ENCODE data around the gene YIF1B.

YIF1B gene

DNA sequence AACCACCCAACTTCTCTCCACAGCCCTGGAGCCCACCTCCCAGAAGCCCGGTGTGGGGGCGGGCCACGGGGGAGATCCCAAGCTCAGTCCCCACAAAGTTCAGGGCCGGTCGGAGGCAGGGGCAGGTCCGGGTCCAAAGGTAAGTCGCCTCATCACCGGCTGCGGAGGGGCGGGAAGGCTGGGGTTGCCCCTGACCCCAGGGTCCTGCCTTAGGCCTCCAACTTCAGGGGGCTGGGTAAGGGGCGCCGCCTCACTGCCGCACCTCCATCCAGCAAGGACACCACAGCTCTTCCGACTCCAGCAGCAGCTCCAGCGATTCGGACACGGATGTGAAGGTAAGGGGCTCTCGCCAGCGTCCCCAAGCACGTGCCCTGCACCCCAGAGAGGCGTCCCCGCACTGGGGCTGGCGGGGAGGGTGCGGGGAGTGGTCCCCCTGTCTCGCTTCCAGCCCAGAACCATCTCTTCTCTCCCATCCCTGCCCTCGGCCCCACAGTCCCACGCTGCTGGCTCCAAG, 11.3 kb downstream of the YIF1B start:
- no peak for DNase-seq (ENCODE audit: low spot score)

DNA sequence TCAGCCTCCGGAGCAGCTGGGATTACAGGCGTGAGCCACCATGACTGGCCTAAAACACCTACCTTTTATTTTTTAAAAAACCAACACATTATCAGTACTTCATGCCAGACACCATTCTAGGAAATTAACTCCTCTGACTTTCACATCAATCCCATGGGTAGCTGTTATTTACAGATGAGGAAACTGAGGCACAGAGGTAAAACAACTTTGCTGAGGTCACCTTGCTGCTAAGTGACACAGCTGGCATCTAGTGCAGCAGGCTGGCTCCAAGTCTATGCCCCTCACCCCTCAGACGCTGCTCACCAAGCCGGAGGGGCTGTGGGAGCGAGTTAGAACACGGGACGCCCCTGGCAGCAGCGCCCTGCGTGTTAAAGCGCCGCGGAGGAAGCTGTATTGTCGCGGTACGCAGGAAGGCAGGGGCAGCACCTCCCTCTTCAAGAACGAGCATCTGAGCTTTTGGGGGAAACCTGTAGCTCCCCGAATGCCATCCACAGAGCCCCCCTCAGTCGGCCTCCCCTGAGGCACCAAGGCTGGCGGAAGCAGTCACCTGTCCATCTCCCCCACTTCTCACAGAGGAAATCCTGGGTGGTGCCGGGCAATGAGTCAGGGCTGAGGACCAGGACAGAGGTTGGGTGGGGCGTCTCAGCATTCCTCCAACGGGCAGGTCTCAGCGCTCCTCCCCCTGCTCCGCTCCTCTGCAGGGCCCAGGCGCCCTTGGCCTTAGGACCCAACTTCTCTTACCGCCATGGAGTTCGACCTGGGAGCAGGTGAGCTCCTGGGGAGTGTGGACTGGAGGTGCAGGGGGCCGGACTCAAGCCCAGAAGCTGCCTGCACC, 12.0 kb downstream of the YIF1B start, which contains the start of gene C19orf33:
TSS of gene C19orf33 (plus strand) at position 735 of the 835 bp plus-strand sequence. CDS start at position 746, 11 bp downstream.
- DNase-seq (ENCODE audit: low spot score), result no peak

DNA sequence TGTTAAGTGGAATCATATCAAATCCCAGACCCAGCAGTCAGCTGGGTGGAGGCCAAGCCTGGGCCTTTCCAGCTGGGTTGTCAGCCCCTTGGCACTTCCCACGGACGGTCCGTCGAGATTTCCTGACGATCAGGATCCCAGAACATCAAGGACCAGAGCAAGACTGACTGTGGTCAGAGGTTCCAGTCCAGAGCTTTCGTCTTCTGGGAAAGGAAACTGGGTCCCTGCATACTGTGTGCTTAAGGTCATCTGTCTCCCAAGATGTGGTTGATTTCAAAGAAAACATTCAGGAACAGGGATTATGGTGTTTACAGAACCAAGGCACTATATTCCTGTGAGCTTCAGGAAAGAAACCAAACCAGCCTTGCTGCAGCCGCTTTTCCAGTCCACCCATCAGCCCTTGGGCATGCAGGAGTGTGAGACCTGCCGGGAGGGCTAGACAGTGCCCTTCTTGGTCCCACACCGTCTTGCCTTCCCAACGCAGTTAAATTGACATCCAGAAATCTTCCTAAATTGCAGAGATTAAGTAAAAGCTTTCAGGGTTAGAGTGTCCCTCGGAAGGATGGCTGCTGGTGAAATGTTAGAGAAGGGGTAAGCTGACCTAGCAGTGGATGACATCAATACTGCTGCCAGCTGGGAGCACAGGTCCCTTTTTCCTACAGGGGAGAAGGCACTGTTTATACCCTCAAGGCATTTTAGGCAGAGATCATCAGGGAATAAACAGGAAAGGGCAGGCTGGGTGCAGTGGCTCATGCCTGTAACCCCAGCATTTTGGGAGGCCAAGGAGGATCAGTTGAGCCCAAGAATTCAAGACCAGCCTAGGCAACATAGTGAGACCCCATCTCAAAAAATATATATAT, 16.7 kb downstream of the YIF1B start:
- no peak for DNase-seq (ENCODE audit: low spot score)

DNA sequence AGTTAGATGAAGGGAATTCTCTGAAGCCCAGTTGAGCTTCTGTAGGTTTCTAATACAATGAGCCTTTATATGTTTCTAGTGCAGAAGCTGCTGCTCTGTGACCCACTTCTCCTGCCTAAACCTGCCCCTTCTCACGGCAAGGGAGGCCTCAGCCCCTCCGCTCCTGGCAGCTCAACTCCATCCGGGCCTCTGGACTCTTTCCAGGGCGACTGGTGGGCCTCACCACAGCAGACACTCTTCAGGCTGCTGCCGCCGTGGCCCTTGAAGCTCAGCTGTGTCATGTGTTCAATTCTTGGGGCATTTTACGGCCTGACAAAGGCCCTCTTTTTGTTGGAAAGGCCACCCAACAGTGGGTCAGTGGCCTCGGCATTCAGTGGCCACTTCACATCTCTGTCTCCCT, 21.7 kb downstream of the YIF1B start:
- no peak for DNase-seq (ENCODE audit: low spot score)

DNA sequence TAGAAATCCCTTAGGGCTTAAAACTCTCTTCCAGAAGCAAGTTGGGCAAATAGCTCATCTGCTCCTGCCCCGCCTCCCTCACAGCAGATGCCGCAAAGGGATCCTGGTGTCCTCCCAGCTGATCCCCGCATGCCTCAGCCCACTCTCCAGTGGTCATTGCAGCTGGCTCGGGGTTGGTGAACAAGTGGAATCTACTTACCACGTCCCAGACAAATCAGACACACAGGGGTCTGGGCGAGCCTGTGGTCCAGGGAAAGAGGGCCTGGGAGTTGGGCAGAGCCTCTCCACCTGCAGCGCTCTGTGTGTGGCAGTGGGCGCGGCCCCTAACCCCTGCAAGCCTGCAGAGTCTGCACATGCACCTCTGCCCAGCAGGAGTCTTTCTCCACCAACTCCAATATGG, 22.5 kb downstream of the YIF1B start:
- no peak for DNase-seq (ENCODE audit: low spot score)

DNA sequence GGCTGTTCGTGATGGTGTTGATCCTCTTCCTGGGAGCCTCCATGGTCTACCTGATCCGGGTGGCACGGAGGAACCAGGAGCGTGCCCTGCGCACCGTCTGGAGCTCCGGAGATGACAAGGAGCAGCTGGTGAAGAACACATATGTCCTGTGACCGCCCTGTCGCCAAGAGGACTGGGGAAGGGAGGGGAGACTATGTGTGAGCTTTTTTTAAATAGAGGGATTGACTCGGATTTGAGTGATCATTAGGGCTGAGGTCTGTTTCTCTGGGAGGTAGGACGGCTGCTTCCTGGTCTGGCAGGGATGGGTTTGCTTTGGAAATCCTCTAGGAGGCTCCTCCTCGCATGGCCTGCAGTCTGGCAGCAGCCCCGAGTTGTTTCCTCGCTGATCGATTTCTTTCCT, 23.9 kb downstream of the YIF1B start:
- DNase-seq (ENCODE audit: low spot score), result no peak

DNA sequence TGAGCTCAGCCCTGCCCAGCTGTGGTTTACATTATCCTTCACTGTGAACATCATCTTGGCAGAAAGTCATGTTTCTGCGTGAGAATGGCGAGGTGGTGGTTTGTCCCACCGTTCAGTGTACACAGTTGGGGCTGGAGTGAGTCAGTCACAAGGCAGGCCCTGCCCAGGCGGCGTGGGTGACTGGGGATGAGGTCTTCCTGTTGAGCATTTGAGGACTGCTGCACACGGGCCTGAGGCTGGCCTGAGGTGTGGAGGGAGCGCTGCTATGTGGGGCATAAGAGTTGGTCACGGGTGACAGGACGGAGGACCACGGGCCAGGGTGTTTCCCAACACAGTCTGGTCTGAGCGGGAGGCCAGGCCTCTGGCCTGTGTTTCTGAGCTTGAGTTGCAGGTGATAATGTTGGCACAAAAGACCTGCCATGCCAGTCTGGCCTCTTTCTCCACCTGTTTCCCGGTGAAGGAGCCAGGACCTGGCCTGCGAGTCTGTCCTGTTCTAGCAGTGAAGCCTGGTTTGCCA, 25.1 kb downstream of the YIF1B start:
- no peak for DNase-seq (ENCODE audit: low spot score)

DNA sequence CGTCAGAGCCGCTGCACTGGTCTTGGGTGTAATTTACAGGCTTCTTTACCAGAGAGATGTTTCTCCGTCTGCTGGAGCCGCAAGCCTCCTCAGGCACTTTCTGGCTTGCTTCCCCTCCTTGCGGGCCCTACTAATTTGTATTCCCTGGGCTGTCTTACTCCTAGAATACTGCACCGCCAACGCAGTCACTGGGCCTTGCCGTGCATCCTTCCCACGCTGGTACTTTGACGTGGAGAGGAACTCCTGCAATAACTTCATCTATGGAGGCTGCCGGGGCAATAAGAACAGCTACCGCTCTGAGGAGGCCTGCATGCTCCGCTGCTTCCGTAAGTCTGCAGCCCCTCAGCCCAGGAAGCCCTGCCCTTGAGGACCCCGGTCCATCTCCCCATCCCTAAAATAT, 25.8 kb downstream of the YIF1B start:
- DNase-seq (ENCODE audit: low spot score), result no peak

DNA sequence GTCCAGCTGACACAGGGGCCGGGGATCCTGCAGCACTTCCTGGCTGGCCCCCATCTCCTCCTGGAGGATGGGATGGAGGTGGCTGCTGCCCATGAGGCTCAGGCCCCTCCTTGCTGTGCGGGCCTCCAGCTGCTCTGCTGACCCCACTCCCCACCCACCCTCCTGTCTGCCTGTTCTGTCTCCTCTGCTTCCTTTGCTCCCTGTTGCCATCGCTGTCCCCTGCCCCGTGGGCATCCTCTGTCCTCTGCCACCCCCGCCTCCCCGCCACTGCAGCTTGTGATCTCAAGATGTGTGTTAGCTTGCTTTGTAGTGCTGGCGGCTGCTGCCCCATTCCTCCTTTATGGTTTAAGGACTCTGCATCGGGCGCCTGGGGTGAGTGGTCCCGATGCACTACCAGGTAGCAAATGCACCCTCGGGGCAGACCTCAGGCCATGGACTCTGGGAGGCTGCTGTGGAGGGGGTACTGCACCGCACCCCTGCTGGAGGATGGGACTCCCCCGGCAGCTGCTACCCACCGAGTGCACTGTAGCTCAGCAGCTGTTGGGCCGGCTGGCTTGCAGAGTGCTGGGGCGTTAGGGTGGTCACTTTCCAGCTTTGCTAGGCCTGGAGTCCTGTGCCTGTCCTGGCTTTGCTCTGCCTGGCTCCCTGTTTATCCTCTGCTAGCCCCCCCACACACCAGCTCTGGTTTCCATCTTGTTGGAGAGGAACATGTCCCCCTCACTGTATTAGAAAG, 27.5 kb downstream of the YIF1B start:
- no peak for DNase-seq (ENCODE audit: low spot score)

DNA sequence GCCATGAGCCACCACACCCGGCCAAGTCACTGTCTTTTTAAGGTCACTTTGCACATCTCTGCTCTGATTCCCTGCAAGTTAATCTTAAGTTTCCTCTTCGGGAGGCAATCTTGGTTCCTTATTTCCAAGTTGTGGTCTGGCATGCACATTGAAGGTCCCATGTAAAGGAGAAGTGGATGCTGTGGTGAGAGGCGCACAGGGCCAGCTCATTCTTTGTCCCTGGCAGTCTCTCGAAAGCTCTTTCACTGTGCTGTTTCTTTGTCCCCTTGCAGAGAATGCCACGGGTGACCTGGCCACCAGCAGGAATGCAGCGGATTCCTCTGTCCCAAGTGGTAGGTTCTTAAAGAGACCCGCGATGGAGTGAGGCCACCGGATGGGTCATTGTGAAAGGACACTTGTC, 28.1 kb downstream of the YIF1B start:
- DNase-seq (ENCODE audit: low spot score), result no peak

DNA sequence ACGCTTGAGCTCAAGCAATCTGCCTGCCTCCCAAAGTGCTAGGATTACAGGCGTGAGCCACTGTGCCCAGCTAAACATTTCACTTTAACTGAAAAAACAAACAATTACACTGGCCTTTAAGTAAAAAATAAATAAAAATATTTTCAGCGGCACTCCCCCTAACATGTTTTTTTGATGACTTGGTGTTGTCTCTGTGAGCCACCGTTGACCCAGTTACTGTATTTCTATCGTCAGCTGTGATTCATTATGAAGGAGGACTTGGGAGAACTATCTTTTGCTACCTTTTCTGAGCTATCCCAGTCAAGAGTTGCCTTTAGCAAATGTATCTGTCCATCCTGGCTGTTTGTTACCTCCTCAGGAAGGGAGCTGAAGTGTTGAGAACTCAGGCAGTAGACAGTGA, 30.2 kb downstream of the YIF1B start:
- DNase-seq (ENCODE audit: low spot score), result no peak

DNA sequence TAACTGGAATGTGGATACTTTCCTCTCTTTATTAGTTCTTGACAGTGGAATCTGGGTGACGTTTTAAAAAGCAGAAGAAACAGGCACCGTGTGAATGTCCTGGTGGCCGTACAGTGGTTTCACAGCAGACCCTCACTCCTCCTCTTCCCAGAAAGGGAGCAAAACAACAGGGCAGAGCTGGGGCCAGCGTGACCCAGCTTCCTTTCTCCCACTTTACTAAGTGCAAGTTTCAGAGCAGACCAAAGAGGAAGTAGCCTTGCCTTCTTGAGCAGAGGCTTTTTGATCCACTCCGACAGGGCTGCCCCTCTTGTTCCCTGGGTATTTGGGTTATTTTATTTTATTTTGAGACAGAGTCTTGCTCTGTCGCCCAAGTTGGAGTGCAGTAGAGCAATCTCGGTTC, 31.3 kb downstream of the YIF1B start:
- no peak for DNase-seq (ENCODE audit: low spot score)

DNA sequence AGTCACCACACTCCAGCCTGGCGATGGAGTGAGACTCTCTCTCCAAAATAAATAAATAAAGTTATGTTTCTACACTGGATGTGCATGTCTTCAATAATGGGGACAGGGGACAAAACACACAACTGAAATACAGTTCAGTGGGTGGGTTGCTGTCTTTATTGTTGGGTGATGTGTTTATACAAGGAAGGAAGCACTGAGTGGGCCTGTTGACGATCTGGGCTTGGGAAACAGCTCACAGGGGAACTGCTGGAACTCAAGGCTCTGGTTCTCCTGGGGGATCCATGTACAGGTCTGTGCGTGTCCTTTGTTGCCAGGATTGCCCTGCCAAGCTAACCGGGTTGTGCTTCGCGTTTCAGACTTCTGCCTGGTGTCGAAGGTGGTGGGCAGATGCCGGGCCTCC, 32.5 kb downstream of the YIF1B start:
- no peak for DNase-seq (ENCODE audit: low spot score)

DNA sequence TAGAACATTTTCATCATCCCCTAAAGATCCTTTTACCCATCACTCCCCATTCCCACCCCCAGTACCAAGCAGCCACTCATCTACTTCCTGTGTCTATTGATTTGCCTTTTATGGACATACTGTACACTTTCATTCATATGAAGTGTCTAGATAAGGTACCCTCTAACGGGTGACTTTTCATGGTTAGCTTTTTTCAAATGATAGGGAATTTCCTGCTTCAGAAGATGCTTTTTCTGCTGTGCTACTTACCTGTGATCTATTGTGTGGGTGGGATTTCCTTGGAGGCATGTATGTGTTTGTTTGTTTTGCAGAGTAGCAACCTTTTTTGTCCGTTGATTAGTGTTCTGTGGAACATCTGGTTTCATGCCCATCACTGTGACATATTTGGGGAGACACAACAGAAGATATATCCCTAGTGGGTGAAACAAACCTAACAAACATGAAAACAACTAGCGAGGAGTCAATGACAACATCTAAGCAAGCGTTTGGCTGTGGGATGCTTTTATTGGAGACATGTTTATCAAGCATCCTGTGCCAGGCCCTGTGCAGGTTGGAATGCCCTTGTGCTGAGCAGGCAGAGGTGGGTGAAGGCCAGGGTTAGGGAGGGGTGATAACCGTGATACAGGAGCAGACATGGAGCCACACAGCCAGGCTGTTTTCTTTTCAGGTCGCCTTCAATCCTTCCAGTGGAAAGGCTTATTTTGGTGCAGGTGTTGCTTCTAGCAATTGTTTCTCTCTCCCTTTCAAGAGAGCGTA, 33.8 kb downstream of the YIF1B start:
- no peak for DNase-seq (ENCODE audit: low spot score)

DNA sequence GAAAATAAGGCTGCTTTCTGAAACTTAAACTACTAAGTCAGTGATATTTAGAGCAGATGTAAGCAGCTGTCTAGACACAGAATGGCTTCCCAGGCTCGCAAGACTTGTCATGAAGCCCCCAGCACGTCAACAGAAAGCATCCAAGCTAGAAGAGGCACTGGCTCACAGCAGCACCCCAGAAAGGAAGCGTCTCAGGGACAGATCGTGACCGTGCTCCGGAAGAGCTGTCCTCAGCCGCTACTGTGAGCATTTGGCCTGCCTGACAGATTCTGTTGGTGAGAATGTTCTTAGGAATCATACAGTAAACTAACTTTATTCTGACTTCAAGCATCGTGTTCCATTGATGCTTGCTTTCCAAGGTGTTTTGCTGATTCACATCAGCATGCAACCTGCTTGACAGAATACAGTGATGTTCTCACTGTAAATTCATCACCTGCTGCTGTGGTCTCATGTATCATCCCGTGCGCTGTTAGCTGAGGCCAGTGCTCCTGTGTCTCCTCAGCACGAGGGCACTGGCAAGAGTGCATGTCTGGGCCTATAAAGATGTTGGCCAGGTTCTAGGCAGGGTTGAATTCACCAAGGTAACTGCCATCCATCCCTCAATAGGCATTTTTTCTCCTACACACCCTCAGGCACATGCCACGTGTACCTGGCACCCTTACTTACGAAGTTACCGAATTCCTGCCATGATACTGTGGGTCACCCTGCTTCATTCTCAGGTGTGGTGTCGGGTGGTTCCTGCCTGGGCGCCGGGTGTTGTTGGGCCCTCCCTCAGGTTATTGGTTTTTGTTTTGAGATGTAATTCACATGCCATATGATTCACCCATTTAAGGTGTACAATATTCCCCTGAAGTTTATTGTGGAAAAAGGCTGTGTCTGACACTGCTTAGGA, 35.5 kb downstream of the YIF1B start:
- no peak for DNase-seq (ENCODE audit: low spot score)

DNA sequence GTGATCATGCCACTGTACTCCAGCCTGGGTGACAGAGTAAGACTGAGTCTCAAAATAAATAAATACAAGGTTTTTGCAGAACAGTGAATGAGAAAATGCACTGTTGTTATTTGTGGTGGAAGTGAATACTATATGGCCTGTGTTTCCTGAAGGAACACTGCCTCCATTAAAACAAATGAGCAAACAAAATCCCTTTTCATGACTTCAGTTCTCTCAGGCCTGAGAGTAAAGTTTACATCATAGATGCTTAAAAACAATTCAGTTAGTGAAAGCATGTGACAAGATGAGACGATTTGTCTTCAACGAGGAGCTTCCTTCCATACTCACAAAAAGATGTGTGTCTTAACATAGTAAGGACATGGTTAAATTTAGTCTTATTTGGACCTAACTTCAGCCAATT, 37.0 kb downstream of the YIF1B start:
- no peak for DNase-seq (ENCODE audit: low spot score)

DNA sequence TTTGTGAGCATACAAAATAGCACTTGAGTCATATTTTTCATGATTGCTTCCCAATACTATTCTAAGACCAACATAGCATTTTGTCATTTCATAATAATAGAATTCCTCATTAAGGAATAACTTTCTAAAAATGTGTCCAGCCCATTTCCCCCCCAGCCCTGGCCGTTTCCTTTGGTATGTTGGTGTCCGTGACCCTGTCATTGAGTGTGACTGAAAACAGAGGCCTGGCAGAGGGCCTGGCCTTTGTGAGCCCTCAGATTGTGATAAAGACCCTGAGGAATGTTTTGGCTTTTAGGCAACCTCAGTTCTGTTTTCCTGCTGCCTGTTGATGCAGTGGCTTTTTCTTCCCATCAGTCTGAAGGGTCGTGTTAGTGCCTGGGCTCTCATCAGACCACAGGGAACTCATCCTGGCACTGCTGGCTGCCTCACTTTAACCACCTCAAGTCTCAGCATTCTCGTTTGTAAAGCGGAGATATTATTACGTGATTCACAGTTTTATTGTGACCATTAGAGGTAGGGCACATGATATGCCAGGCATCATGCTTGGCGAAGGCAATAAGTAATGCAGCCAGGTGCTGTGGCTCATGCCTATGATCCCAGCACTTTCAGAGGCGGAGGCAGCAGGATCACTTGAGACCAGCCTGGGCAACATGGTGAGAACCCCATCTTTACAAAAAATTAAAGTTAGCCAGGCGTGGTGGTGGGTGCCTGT, 37.6 kb downstream of the YIF1B start:
- no peak for DNase-seq (ENCODE audit: low spot score)

DNA sequence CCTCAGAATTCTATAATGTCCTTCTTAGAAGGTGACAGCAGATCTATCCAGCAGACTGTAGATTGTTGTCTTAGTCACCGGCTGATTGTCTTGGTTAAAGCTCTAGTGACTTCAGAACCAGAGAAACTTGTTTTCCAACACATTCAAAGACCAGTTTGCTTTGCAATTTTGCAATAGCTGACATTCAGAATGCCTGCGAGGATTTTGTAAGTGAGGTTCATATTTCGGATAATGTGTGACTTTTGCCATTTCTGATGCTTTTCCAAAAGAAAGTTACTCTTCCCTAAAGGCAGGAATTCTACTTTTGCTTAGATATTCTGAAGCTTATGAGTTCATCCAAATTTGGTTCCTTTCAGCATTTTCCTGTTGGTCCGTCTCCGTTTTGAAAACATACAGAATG, 38.2 kb downstream of the YIF1B start:
- DNase-seq (ENCODE audit: low spot score), result no peak

DNA sequence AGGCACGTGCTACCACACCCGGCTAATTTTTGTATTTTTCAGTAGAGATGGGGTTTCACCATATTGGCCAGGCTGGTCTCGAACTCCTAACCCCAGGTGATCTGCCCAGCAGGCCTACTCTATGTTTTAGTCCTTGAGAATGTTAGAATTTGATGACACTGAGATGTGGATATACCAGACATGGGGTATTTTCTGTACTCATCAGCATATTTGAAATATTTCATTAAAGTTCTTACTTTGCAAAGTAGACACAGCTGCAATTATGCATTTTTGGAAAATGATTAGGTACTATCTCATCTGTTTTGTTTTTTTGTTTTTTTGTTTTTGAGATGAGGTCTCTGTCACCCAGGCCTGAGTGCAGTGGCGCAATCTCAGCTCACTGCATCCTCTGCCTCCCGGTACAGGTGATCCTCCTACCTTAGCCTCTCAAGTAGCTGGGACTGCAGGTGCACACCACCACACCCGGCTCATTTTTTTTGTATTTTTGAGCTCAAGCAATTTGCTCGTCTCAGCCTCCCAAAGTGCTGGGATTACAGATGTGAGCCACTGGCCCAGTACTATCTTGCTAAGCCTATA, 38.7 kb downstream of the YIF1B start:
- DNase-seq (ENCODE audit: low spot score), result no peak
